ENCODE results near the gene DUOX2.

The DUOX2 gene

DNA sequence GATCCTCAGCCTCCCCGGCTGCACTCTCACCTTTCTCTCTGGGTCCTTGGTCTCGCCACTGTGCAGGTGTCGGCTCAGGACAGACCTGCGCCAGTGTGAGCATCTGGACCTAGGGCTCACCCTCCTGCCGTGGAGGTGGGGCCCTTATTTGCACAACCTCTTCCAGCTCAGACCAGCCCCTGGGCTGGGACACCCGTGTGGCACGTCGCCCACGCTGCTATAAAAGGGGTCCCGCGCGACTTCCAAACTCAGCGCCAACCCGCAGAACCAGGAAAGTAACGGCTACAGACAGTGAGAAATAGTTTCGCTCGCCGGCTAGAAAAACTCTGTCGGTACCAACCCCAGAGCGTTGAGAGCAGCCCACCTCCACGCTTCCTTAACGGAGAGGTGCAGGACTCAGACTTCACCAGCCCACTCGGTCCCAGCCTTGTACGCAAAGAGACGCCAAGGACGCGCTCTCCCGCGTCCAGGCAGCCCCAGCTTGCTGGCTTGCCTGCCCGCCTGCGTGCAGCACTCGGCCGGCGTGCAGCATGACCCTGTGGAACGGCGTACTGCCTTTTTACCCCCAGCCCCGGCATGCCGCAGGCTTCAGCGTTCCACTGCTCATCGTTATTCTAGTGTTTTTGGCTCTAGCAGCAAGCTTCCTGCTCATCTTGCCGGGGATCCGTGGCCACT is at the start of gene DUOX2, which contains the start of gene DUOXA2:
TSS of gene DUOX2 (minus strand) at position 97 of the 675 bp plus-strand sequence. CDS start 761 bp downstream, outside the sequence.
TSS of gene DUOXA2 (plus strand) at position 251 of the 675 bp plus-strand sequence. CDS start at position 531, 280 bp downstream.
- DNase-seq (ENCODE audit: low read depth, low spot score), result no peak

GRCh38 chr15:45163508-45163856 is 49.5 kb upstream of the DUOX2 start:
- no peak for DNase-seq (ENCODE audit: low read depth, low spot score)

- peak; percentile 27 for DNase-seq (ENCODE audit: low read depth, low spot score)
Observed at GRCh38 chr15:45162771-45163507, 49.0 kb upstream of the DUOX2 start.

DNA sequence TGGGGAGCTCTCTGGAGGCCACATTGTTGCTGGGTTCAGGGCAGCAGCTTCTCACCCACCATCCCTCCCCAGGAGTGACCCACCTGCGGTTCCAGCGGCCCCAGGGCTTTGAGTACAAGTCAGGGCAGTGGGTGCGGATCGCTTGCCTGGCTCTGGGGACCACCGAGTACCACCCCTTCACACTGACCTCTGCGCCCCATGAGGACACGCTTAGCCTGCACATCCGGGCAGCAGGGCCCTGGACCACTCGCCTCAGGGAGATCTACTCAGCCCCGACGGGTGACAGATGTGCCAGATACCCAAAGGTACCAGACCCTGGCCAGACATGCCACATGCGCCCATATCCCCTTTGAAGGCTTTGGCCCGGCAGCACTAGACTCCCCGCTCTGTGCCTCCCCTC is 47.7 kb upstream of the DUOX2 start:
- DNase-seq (ENCODE audit: low read depth, low spot score), result no peak

DNA sequence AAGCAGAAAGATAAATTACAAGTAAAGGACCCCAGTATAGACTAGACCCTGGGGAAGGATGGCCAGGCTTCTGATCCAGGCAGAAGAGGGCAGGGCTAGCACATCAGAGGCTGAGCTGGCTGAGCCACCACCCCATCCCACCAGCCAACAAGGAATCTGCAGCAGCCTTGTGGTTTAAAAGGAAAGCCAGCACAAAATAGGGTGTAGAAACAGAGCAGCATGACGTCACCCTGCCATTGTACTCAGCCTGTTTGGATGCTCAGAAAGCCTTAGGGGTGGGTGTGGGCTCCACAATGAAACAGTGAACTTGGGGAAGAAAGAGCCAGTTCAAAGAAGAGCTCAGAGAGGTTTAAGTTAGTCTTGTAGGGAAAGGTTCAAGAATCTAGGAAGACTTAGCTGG is 44.0 kb upstream of the DUOX2 start:
- no peak for DNase-seq (ENCODE audit: low read depth, low spot score)

DNA sequence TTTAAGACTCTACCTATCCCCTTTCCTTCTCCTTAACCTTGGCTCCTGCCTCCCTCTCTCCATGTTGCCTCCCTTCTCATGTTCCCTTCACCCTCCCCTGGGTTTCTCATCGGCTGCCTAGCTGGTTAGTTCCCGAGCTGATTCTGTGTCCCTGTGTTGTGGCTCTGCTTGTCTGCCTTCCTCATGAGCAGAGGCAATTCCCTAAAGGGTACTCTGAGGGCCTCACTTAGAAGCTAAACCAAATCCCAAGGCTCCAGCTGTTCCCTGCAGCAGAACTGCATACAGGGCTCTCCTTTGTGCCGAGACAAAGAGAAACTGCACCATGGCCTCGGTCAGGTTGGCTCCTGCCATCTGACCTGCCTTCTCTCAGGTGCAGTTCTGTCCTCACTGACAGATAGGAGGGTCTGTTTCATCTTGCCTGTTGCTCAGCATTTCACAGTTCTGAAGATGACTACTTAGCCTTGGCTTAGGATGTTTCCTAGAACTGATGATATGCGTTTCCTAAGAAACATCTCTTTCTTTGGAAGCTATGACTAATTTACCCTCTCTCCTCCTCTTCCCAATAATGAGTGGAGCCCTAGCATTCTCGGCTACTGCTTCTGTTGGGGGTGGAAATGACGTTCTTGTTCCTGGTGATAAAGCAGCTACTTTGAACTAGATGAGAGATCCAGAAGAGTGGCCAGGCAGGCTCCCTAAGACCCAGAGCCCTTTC is 42.9 kb upstream of the DUOX2 start:
- DNase-seq (ENCODE audit: low read depth, low spot score), result no peak

DNA sequence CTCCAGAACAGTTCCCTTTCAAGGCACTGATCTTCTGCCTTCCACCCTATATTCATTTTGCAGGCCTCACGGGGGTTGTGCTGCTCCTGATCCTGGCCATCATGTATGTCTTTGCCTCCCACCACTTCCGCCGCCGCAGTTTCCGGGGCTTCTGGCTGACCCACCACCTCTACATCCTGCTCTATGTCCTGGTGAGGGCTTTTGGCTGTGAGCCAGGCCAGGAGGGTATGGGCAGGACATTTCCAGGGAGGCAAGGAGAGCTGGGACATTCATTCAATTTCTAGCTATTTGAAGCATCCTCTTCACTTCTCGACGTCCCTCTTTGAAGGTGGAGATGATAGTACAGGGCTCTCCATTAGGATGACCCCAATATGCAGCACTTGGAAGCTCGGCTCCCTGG is 41.8 kb upstream of the DUOX2 start:
- no peak for DNase-seq (ENCODE audit: low read depth, low spot score)

- DNase-seq (ENCODE audit: low read depth, low spot score), result no peak
Observed at GRCh38 chr15:45151998-45152828, 38.2 kb upstream of the DUOX2 start.

GRCh38 chr15:45150997-45151396 is 37.0 kb upstream of the DUOX2 start:
- no peak for DNase-seq (ENCODE audit: low read depth, low spot score)

DNA sequence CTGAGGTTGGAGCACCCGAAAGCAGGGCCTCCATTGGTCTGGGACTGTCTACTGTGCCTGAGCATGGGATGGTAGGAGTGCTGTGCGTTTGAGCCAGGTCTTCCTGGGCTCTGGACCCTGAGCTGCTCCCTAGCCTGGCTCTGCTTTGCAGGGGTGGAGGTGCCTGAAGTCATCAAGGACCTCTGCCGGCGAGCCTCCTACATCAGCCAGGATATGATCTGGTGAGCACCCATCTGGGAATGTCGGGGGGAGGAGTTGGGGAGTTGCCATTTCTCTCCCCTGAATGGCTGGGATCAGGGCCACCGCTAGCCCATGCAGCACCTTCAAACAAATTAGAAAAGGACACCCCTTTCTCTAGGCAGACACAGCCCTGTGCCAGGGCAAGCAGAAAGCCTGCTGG is 36.5 kb upstream of the DUOX2 start:
- no peak for DNase-seq (ENCODE audit: low read depth, low spot score)

DNA sequence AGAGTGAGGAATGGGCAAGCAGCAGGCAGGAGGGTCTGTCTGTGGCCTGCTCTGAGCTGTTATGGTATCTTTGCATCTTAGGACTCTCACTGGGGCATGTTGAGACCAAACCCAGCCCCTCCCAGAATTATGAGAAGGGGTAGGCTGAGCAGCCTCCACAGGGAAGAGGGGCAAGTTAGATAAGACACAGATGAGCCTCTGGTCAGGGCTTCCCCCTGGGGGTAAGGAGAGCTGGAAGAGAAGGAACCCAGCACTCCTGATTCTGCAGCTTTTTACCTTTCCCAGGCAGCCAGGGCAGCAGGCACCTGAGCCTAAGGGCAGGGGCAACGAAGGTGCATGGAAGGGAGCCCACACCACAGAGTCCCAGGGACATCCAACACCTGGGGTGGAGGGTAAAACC is 35.1 kb upstream of the DUOX2 start:
- no peak for DNase-seq (ENCODE audit: low read depth, low spot score)

DNA sequence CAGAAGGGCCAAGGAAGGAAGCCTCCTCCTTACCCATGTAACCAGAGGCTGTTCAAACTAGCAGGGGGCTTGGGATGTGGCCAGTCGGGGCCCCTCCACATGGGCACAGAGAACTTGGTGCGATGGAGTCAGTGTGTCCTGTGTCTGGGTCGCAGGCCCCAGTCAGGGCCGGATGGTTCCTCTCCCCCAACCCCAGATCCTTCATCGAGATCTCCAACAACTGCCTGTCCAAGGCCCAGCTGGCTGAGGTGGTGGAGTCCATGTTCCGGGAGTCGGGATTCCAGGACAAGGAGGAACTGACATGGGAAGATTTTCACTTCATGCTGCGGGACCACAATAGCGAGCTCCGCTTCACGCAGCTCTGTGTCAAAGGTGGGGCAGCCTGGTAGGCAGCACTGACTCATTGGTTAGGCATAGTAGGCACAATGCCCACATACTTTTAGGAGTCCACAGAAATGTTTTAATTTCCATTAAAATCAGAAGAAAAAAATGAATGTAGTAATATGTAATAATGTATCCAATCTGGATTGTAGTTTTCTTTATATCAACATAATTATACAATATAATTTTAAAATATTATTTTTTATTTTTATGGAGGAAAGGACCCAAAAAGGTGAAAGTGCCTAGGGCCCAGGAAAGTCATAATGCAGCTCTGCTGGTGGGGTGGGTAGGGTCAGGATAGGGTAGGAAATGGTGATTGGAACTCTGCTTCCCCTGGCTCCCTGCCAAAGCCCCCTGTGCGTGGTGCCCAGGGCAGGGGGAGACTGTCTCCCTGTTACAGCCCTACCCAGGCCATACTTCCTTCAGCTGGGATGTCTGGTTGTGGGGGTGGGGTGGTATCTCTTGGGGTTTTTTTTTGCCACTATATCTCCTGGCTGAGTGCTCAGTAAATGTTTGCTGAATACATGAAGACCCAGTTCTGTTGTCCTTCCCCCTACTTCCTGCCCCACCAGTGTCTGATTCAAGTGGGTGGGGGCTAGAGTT is 34.4 kb upstream of the DUOX2 start:
- no peak for DNase-seq (ENCODE audit: low read depth, low spot score)

- no peak for DNase-seq (ENCODE audit: low read depth, low spot score)
Observed at GRCh38 chr15:45147606-45148005, 33.6 kb upstream of the DUOX2 start.

DNA sequence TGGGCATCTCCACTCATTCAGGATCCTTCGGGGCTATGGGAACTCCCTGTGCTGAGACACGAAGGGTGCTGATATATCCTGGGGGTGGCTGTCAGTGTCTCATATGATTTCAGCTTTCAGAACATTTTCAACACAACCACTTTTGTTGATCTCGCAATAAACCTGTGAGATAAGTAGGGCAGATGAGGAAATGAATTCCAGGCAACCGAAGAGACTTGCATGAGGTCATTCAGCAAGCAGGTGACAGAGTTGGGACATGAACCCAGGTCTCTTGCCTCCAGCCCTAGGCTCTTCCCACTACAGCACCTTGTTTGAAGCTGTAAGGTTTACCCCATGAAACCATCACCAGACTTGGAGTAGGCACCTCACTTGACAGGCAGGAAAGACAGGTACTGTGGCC is 32.4 kb upstream of the DUOX2 start:
- DNase-seq (ENCODE audit: low read depth, low spot score), result no peak

GRCh38 chr15:45144775-45145174 is 30.8 kb upstream of the DUOX2 start:
- no peak for DNase-seq (ENCODE audit: low read depth, low spot score)

- no peak for DNase-seq (ENCODE audit: low read depth, low spot score)
Observed at GRCh38 chr15:45143946-45144345, 30.0 kb upstream of the DUOX2 start.

- no peak for DNase-seq (ENCODE audit: low read depth, low spot score)
Observed at GRCh38 chr15:45143056-45143455, 29.1 kb upstream of the DUOX2 start.

DNA sequence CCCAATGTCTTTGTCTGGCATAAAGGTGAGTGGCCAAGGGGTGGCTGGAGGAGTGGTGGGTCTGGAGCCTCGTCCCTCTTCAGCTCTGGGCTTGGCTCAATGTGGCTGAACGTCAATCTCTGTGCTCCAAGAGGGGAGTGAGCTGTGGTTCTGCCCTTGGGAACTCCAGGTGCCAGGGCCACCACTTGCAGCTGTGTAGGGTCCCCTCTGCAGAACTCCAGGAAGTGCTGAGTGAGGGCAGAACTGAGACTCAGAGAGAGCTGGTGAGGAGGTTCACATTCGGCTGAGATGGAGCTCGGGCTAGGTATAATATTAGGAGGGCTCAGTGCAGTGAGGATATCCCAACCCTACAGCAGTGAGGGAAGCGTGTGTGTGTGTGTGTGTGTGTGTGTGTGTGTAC is 27.4 kb upstream of the DUOX2 start:
- no peak for DNase-seq (ENCODE audit: low read depth, low spot score)

DNA sequence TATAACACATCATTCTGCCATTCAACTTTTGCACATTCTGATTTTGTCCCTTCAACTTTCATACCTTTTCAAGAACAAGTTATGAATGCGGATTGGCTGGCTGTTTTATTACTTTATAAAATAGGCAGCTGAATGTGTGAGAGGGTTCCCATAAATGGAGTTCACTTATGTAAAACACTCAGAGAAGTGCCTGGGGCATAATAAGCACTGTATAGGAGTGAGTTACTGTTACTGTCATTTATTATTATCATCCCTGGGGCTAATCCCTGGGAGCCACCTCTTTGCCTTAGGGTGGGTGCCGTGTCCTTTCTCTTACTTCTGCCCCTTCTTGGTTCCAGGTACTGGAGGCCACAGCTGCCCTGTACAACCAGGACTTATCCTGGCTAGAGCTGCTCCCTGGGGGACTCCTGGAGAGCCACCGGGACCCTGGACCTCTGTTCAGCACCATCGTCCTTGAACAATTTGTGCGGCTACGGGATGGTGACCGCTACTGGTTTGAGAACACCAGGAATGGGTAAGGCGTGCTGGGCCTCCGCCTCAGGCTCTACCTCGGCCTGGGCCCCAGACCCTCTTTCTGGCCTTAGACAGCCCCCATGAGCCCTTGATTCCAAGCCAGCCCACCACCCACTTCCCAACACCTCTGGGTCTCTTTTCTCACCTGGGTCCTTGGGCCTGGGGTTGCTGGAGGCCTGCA is 26.7 kb upstream of the DUOX2 start:
- no peak for DNase-seq (ENCODE audit: low read depth, low spot score)

GRCh38 chr15:45139770-45140169 is 25.8 kb upstream of the DUOX2 start:
- no peak for DNase-seq (ENCODE audit: low read depth, low spot score)

All from activated naive CD8-positive, alpha-beta T cell treated with anti-CD3 and anti-CD28 coated beads, Interleukin-2, amount 50 U/mL, for 16 hours (primary cell).